Inflammatory macrophage treated with lipopolysaccharide for 4 hours (primary cell): ENCODE data around the gene ITIH3.
A peak's percentile ranks its signal among the peaks of the same experiment; 100 is the strongest.

Experiments used
- DNase-seq: peaks from one replicate; pipeline ENCODE4 v3.0.0-alpha.2; 2020

ITIH3 gene

GRCh38 chr3:52845157-52845556 is 50.6 kb downstream of the ITIH3 start:
- peak; percentile 31 for DNase-seq

DNA sequence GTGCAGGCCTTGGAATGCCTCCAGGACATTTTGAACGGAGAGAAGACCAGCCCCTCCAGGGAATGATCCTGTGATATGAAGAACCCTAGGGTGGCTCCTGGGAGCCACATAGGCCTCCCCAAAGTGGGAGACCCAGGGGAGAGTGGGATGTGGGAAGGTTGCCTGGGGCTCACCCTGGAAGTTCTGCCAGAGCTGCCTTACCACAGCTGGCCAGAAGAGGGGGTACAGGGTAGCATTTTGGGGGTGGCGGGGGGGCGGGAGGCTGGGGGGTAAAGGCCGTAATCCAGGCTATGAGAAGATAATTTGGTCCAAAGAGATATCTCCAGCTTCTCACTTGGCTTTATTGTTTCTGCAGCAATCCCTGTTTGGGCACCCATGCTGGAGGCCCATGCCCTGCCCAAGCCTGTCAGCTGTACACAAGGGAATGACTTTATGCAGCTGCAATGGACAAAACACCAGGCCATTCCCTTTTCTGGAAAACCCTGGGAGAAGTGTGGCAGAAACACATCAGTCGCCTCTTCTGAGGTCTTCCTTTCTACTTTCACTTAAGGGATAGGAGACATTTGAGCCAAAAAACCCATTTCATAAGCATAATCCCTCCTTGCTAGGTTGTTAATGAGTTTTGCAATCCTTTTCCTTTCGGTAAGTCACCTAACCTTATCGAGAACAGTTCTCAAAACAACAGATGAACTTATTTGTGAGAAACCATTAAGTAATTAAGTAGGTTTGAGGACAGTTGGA is 51.3 kb downstream of the ITIH3 start:
- DNase-seq, result no peak

- no peak for DNase-seq
Observed at GRCh38 chr3:52846432-52846965, 51.9 kb downstream of the ITIH3 start.

DNA sequence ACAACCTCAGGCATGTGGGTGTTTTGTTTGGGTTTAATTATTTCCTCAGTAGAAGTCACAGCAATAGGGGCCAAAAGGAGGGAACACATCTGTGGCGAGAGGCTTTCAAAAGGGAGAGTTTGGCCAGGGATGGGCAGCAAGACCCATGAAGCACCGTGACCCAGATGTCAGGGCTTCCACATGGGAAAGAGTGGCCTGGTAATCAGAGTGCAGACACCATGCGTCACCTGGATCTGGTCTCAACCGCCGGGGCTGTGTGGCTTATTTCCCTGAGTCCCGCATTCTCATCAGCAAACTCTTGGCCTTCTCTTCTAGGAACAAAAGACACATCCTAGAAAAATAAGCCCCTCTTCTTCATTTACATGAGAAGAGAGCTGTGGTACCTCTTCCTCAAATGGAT is 52.6 kb downstream of the ITIH3 start:
- no peak for DNase-seq

DNA sequence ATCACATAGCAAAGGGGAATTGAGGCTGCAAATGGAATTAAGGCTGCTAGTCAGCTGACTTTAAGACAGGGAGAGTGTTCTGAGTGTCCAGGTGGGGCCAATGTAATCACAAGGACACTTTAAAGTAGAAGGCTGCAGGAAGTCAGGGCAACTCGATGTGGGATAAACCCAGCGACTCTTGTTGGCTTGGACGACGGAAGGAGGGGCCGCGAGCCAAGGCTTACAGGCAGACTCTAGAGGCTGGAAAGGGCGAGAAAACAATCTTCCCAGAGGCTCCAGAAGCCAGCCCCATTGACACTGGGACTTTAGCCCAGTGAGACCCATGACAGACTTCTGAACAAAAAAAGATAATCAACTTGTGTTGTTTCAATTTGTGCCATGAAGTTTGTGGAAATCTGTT is 53.1 kb downstream of the ITIH3 start:
- DNase-seq, result no peak

DNA sequence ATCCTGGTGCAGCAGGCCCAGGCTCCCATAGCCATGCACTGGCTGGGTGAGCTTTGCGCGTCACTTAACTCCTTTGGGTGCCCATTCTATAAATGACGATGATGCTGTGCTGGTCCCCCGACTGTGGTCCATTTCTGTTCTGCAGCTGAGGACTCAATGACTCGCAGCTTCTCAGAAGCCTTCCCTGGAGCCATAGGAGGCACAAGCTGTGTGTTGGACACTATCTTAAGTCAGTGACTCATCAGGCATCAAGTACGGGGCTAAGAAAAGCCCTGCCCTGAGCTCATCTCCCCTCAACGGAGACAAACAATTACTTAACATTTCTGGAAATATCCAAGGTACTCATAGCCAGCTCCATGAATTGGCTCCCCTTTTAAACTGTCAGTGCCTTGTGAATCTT is 54.0 kb downstream of the ITIH3 start:
- peak; percentile 21 for DNase-seq

DNA sequence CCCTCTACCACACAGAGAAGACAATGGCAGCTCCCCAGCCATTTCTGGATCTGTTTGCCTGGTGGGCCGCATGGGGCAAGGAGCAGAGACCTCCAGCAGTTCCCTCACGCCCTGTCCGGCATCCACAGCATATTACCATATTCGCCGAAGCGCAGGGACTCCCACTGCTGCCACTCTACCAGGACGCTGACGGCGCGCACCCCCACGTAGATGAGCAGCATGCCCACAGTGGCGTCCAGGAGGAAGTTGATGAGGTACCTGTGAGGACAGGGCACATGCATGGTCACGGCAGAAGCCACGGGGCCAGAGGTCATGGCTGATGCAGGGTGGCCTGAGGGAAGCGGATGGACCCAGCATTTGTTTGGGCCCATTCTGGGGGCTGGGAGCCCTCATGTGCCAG is 55.1 kb downstream of the ITIH3 start:
- DNase-seq, result no peak

GRCh38 chr3:52851348-52851747 is 56.8 kb downstream of the ITIH3 start:
- no peak for DNase-seq

- no peak for DNase-seq
Observed at GRCh38 chr3:52852419-52852818, 57.8 kb downstream of the ITIH3 start.

DNA sequence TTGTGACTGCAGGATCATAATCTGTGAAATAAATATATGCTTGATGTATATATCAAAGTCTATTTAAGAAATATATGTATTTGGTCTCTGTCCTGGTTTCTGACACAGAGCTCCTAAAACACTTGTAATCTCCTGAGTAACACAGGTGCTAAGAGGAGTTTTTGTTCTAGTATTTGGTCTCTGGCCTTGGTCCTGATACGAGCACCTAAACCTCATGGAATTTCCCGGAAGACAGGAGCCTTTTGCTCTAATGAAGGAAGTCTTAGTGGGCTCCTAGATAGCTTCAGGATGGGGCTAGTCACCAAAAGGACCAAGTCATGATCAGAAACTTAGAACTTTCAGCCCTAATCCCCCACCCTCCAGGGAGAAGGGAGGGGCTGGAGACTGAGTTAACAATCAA is 59.4 kb downstream of the ITIH3 start:
- no peak for DNase-seq

DNA sequence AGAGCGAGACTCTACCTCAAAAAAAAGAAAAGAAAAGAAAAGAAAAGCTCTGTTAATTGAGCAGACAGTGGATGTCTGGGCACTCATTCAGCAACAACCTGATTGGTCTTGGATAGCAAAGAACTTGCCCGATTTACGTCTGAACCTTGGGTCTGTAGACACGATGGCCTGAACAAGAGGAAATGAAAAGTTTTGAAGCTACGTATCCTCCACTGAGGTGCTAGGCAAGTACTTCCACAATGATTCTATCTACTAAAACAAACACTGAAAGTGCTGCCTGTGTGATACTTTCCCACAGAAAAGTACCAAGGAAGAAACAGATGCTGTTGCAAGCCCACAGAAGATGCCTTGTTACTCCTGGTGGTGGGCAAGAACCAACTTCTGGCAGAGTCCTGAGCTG is 62.1 kb downstream of the ITIH3 start:
- no peak for DNase-seq

DNA sequence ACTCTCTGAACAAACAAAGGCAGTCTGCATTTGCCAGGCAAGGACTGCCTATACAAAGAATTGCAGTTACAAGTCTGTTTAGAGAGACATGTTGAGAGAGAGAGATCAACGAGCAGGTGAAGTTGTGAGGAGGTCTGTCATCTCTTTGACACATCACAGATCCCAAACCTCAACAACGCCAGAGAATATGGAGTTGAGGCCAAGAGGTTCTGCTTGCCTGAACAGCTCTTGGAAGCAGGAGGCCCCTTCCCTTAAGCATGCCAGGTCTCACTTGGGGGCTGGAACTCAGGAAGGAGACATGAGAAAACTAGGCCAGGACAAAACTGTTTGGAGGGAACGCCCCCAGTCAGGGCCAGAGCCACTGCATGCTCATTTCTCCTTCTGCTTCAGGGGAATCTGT is 62.5 kb downstream of the ITIH3 start:
- DNase-seq, result no peak

DNA sequence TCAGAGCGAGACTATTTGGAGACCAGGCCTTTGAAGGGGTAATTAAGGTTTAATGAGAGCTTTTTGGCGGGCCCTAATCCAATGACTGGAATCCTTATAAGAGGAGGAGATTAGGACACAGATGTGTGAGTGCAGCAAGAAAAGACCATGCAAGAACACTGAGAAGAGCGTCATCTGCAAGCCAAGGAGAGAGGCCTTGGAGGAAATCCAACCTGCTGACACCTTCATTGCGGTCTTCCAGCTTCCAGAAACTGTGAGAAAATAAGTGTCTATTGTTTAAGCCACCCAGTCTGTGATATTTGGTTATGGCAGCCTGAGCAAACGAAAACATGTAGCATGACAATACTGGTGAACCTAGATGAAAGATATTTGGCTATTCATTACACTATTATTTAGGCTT is 63.3 kb downstream of the ITIH3 start:
- DNase-seq, result no peak
